Measurements from ENCODE around the gene MROH2B.

MROH2B gene

GRCh38 chr5:40972434-40972833 is 98.7 kb downstream of the MROH2B start:
- no peak for DNase-seq (ENCODE audit: low spot score)

- DNase-seq (ENCODE audit: low spot score), result no peak
Measured at GRCh38 chr5:40962207-40962955, 108.8 kb downstream of the MROH2B start.

GRCh38 chr5:40960037-40960436 is 111.1 kb downstream of the MROH2B start:
- no peak for DNase-seq (ENCODE audit: low spot score)

- no peak for DNase-seq (ENCODE audit: low spot score)
Measured at GRCh38 chr5:40958811-40959210, 112.3 kb downstream of the MROH2B start.

- no peak for DNase-seq (ENCODE audit: low spot score)
Measured at GRCh38 chr5:40957048-40957447, 114.1 kb downstream of the MROH2B start.

GRCh38 chr5:40955313-40955712 is 115.8 kb downstream of the MROH2B start:
- no peak for DNase-seq (ENCODE audit: low spot score)
